ENCODE results near the gene MAP7D3. TPM values are rescaled to one million over a fixed set of nuclear protein-coding genes. Genes with fewer than 3 reads are reported as not detected.

MAP7D3 gene
- total RNA-seq, 1 donor from 2014 or later, result 10.3 TPM

DNA sequence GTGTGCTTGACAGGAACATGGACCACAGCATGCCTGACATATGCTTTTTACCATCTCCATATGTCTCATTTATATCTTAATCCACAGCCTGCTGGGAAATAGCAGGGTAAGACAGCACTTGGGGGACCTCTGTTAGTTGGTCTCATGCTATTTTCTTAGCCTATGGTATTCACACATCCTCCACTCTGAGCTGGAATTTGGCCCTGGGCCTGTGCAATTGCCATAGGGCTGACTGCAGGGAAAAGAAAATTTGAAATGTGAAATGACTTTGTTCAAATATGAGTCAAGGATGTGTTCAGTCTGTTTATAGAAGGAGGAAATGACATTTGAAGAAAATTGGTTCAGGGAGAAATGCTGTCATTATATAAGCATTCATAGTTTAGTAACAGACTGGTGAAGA lies 9.6 kb upstream of the MAP7D3 start:
- Mint-ChIP-seq H3K27ac (no peak overlapping the region), H3K4me1 (ENCODE audit: unreplicated experiment) (no peaks in the 10 kb centered on the region), H3K9me3 (no peaks in the 10 kb centered on the region), H3K27me3 (no peaks in the 10 kb centered on the region), H3K36me3 (no peaks in the 10 kb centered on the region), H3K4me3 (no peak overlapping the region)
- TF ChIP-seq CTCF (conservative IDR thresholded peaks at IDR 0.05), result no peak
- DNase-seq (ENCODE audit: extremely low spot score, unreplicated experiment), result no peak

DNA sequence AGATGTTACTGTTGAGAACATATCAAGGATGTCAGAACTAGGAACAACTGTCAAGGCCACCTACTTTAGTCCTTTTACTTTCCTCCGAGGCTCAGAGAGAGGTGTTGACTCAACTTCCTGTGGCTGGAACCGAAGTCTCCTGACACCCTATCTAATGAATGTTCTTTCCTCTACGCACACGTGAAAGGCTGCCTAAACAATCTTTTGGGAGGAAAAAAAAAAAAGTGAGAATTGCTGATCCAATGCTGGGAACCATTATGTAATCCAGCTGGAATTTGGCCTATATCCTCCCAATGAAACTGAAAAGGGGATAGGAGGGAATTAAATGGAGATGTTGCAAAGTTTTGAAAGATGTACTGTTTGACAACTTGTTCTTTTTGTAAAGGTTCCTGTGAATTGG lies 8.3 kb upstream of the MAP7D3 start:
- no peaks in the 10 kb centered on the region for H3K9me3 Mint-ChIP-seq
- no peaks in the 10 kb centered on the region for H3K4me1 Mint-ChIP-seq (ENCODE audit: unreplicated experiment)
- TF ChIP-seq CTCF (conservative IDR thresholded peaks at IDR 0.05), result no peak
- no peak for DNase-seq (ENCODE audit: extremely low spot score, unreplicated experiment)
- H3K4me3 Mint-ChIP-seq, result no peak overlapping the region
- no peaks in the 10 kb centered on the region for H3K36me3 Mint-ChIP-seq
- no peaks in the 10 kb centered on the region for H3K27me3 Mint-ChIP-seq
- H3K27ac Mint-ChIP-seq, result no peak overlapping the region

- H3K36me3 Mint-ChIP-seq, result no peaks in the 10 kb centered on the region
- H3K4me3 Mint-ChIP-seq, result no peak overlapping the region
- no peaks in the 10 kb centered on the region for H3K4me1 Mint-ChIP-seq (ENCODE audit: unreplicated experiment)
- H3K27ac Mint-ChIP-seq, result no peak overlapping the region
- no peak for TF ChIP-seq CTCF (conservative IDR thresholded peaks at IDR 0.05)
- no peaks in the 10 kb centered on the region for H3K27me3 Mint-ChIP-seq
- no peak for DNase-seq (ENCODE audit: extremely low spot score, unreplicated experiment)
- H3K9me3 Mint-ChIP-seq, result no peaks in the 10 kb centered on the region
Observed at GRCh38 chrX:136258951-136259350, 7.8 kb upstream of the MAP7D3 start.

DNA sequence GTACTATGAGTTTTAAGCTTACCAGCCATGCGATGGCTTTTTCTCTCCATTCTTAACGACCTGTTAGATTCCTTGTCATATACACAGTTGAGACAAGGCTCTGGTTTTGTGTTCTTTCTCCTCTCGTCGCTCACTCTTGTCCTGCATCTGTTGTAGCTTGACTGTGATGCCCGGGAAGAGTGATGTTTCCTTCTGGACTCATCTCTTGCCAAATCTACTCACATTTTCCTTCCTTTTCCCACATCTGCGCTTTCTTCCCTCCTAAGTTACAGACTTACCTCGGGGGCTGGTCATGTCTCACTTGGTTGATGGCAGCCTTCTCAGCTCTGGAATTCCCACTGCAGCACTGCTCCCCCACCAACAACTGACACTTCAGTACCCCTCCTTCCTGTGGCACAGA lies 4.8 kb upstream of the MAP7D3 start:
- Mint-ChIP-seq H3K27ac (no peak overlapping the region), H3K4me1 (ENCODE audit: unreplicated experiment) (no peaks in the 10 kb centered on the region), H3K9me3 (no peaks in the 10 kb centered on the region), H3K36me3 (no peaks in the 10 kb centered on the region), H3K4me3 (no peak overlapping the region), H3K27me3 (peaks cover 3% of the 10 kb centered on the region)
- no peak for TF ChIP-seq CTCF (conservative IDR thresholded peaks at IDR 0.05)
- no peak for DNase-seq (ENCODE audit: extremely low spot score, unreplicated experiment)

GRCh38 chrX:136255541-136255940 lies 4.3 kb upstream of the MAP7D3 start:
- Mint-ChIP-seq H3K9me3 (no peaks in the 10 kb centered on the region), H3K27ac (no peak overlapping the region), H3K4me1 (ENCODE audit: unreplicated experiment) (no peaks in the 10 kb centered on the region), H3K36me3 (no peaks in the 10 kb centered on the region), H3K4me3 (no peak overlapping the region), H3K27me3 (peaks cover 3% of the 10 kb centered on the region)
- no peak for TF ChIP-seq CTCF (conservative IDR thresholded peaks at IDR 0.05)
- DNase-seq (ENCODE audit: extremely low spot score, unreplicated experiment), result no peak
